Measurements from ENCODE around the gene DNAJC6.
A peak's percentile ranks its signal among the peaks of the same experiment; 100 is the strongest.

The DNAJC6 gene

DNA sequence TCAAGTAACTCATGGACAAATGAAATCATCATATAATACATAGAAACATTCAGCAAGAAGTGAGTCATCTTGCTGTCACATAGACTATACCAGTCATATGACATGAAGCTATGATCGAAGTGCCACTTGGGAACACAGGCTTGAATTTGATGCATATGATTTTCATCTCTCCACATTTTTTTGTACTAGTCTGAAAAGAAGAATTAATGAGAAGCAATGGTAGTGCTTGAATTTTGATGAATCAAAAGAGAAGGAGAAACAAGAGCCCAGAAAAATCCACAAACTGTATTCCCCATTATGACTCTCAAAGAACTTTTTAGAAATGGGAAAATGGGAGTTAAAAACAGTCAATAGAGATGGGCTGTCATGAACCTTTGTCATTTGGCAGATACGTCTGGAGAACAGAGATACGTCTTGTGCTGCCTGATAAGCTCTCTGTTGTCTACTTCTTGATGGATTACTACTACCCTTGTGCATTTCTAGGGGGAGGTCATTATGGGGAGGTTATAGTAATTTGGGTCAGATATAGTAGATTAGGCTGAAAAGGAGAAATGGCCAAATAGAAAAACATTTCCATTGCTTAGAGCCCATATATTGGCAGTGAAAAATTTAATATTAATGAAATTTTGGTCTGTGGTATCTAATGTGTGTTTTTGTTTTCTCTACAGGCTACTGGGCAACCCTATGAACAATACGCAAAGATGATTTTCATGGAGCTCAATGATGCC is 103.1 kb downstream of the DNAJC6 start:
- no peak for DNase-seq

DNA sequence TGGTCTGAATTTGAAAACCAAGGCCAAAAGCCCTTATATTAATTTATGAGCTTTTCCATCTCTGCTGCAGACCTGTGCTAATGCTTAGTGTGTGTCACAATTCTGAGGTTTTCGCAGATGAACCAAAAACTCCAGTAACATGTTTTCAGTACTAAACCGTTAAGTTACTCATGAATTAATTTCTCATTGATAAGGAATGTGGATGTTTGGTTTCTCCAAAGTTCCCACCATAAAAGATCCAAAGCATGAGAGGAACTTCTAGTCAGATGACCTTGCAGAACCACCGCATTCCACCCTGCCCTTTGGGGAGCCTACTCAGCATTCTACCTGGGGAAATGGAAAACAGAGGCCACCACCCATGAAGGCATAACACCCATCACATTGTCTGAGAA is 103.6 kb downstream of the DNAJC6 start:
- DNase-seq: no peak

DNA sequence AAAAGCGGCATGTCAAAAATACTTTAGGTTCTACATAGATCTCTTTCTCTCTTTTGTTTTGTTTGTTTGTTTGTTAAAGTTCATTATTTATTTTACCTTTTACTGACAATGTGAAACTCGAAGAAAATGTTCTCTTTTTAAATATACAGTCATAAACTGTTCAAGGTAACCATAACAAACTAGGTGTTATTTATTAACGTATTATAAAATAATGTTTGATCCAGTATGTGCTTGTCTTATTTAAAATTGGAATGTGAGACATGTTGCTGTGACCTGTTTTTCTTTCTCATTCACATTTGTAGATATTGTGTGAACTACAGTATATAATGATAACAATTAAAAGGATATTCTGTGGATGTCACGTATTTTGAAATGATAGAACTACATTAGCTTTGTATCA is 105.2 kb downstream of the DNAJC6 start:
- no peak for DNase-seq

- DNase-seq: no peak
Measured at GRCh38 chr1:65416767-65417166, 107.4 kb downstream of the DNAJC6 start.

- DNase-seq: no peak
Measured at GRCh38 chr1:65417729-65418128, 108.4 kb downstream of the DNAJC6 start.

GRCh38 chr1:65418522-65419185 is 109.3 kb downstream of the DNAJC6 start:
- DNase-seq: no peak

DNA sequence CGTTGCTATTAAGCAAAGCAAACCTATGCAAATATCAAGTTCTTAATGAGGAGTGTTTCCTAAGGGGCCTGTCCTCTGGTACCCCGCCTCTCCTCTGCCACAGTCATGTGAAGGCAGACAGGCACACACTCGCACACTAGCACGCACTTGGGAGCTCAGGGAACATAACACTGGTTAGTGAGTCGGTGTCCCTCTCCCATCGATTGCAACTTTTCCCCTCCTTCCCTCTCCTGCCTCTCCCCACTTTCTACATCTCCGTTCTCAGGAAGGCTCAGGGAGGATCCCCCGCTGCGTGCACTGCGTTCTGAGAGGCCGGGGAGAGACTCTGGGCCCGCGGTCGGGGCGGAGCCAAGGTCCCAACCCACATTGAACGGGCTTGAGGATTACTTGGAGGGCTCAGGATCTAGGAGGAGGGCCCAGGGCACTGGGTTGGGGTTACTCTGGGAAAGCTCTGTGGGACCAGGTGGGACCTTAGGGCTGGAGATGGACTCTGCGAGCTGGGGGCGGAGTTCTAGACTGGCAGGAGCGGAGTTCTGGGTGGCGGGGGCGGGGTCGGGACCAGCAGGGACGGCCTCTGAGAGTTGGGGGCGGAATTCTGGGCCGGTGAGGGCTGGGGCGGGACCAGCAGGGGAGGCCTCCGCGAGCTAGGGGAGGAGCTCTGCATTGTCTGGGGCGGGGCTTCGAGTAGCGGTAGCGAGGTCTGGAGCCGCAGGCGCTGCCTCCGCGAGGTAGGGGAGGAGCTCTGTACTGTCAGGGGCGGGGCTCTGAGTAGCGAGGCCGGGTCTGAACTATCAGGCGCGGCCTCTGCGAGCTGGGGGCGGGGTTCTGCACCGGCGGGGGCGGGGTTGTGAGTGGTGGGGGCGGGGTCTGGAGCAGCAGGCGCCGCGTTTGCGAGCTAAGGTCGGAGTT is 110.6 kb downstream of the DNAJC6 start:
- peak; percentile 98 for DNase-seq

- no peak for DNase-seq
Measured at GRCh38 chr1:65420590-65421350, 111.4 kb downstream of the DNAJC6 start, which contains the start of the genes LEPR and LEPROT. TSS of gene LEPR (plus strand) at chr1:65420668. CDS start at chr1:65565566, 144,898 bp downstream. TSS of gene LEPROT (plus strand) at chr1:65420668. CDS start at chr1:65420725, 57 bp downstream.

GRCh38 chr1:65421351-65422025 is 112.1 kb downstream of the DNAJC6 start:
- DNase-seq: no peak

- no peak for DNase-seq
Measured at GRCh38 chr1:65422241-65423203, 113.2 kb downstream of the DNAJC6 start.

GRCh38 chr1:65423884-65424572 is 114.7 kb downstream of the DNAJC6 start:
- no peak for DNase-seq

- no peak for DNase-seq
Measured at GRCh38 chr1:65424573-65424889, 115.2 kb downstream of the DNAJC6 start.

- no peak for DNase-seq
Measured at GRCh38 chr1:65425006-65425405, 115.7 kb downstream of the DNAJC6 start.

DNA sequence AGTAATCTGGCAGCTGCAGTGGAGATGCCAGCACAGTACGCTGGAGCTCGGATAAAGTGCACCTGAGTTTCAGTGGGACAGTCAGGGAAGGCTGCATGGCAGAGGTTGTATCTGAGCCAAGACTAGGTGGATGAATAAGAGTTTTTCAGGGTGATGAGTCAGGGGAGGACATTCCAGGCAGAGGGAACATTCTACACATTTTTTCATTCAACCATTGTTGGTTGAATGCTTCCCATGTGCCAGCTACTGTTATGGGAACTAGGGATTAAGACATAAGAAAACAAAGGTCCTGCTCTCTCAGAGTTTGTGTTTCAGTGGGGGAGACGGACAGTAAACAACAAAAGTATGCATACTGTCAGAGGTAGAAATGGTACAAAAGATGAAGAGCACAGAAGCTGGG is 116.4 kb downstream of the DNAJC6 start:
- no peak for DNase-seq

DNA sequence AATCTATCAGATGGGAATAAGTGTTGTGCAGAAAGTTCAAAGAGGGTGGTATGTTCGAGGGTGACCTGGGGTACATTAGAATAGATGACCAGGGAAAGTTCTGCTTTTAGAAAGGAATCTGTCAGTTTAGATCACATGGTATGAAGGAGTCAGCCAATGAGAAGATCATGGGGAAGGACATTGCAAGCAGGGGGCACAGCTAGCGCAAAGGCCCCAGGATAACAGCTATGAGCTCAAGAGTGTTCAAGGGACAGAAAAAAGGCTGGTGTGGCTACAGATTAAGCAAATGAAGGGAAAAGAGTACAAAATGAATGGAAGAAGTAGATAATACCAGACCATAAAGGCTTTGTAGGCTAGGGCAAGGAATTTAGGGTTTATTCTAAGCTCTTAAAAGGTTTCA is 119.7 kb downstream of the DNAJC6 start:
- no peak for DNase-seq

DNA sequence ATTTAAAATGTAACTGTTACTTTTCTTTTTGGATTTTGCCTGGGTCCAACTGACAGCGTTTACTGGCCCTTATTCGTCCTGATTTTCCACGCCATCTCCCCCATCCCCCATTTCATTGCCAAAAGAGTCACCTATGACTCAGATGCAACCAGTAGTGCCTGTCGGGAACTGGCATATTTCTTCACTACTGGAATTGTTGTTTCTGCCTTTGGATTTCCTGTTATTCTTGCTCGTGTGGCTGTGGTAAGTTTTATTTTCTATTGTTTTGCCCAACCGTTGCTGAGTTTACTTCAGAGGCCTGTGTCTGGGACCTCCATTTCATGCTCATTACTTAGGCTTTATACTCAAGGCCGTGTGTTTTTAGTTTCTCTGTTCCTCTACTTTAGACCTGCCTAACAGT is 120.5 kb downstream of the DNAJC6 start:
- no peak for DNase-seq

- no peak for DNase-seq
Measured at GRCh38 chr1:65431111-65431705, 121.9 kb downstream of the DNAJC6 start.

DNA sequence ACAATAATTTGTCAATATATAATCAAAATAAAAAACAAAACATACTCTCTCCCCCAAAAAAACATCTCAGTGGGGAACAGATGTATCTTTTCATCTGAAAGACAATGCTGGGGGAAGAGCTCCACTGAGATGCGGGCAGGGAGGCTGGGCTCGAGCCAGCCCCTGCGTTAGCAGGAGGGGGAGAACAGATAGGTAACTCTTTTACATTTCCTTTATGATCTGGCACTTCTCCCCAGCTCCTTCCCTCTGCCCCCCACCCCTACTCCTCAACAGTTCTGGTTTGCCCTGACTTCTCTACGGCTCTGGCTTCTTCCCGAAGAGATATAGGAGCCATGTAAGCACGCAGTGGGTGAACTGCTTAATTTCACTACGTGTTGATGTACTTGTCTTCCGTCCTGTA is 123.6 kb downstream of the DNAJC6 start:
- DNase-seq: no peak

- DNase-seq: no peak
Measured at GRCh38 chr1:65434255-65434654, 124.9 kb downstream of the DNAJC6 start.

DNA sequence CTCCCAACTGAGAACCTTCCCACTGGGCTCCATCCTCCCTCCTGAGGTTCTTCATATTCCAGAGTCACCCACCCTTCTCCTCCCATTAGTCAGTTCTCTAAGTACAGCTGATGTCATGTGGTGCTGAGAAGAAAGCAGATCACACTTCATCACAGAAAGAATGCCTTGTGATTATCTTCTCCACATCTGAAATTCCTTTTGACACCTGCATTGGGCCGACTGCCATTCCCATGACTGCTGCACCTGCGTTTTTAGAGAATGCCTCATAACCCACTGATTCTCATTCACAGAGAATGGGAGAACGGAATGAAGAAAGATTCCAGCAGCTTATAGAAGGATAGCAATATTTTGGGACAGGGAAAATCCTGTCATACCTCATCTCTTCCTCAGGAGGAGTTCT is 125.4 kb downstream of the DNAJC6 start:
- no peak for DNase-seq

Data from right forelimb (tissue), 1 donor.